Measurements from ENCODE around the gene SLAMF8.

Gene SLAMF8

GRCh38 chr1:159835862-159836525 lies 9.3 kb downstream of the SLAMF8 start:
- Histone ChIP-seq H3K27ac (ENCODE audit: low read length) (no peak overlapping the region), H3K27me3 (ENCODE audit: control insufficient read depth, insufficient read depth, low read length) (peaks cover 12% of the 10 kb centered on the region), H3K9me3 (ENCODE audit: control insufficient read depth, low read depth, low read length) (no peaks in the 10 kb centered on the region), H3K4me3 (ENCODE audit: low read length) (no peak overlapping the region), H3K4me1 (ENCODE audit: control insufficient read depth, low read depth, low read length) (peaks cover 11% of the 10 kb centered on the region), H3K9ac (ENCODE audit: low read length) (no peak overlapping the region), H3K36me3 (ENCODE audit: control insufficient read depth, low read depth, low read length) (no peaks in the 10 kb centered on the region)

- Histone ChIP-seq H3K9ac (ENCODE audit: low read length) (no peak overlapping the region), H3K4me1 (ENCODE audit: control insufficient read depth, low read depth, low read length) (no peaks in the 10 kb centered on the region), H3K4me3 (ENCODE audit: low read length) (no peak overlapping the region), H3K9me3 (ENCODE audit: control insufficient read depth, low read depth, low read length) (no peaks in the 10 kb centered on the region), H3K36me3 (ENCODE audit: control insufficient read depth, low read depth, low read length) (no peaks in the 10 kb centered on the region), H3K27me3 (ENCODE audit: control insufficient read depth, insufficient read depth, low read length) (no peaks in the 10 kb centered on the region), H3K27ac (ENCODE audit: low read length) (no peak overlapping the region)
These were observed 12.0 kb downstream of the SLAMF8 start for GRCh38 chr1:159838715-159839114.

GRCh38 chr1:159839116-159839849 lies 12.6 kb downstream of the SLAMF8 start:
- H3K27ac ChIP-seq (ENCODE audit: low read length) = no peak overlapping the region
- H3K27me3 ChIP-seq (ENCODE audit: control insufficient read depth, insufficient read depth, low read length) = no peaks in the 10 kb centered on the region
- H3K36me3 ChIP-seq (ENCODE audit: control insufficient read depth, low read depth, low read length) = no peaks in the 10 kb centered on the region
- no peak overlapping the region for H3K4me3 ChIP-seq (ENCODE audit: low read length)
- no peaks in the 10 kb centered on the region for H3K4me1 ChIP-seq (ENCODE audit: control insufficient read depth, low read depth, low read length)
- no peak overlapping the region for H3K9ac ChIP-seq (ENCODE audit: low read length)
- H3K9me3 ChIP-seq (ENCODE audit: control insufficient read depth, low read depth, low read length) = no peaks in the 10 kb centered on the region

GRCh38 chr1:159841749-159842148 lies 15.1 kb downstream of the SLAMF8 start:
- Histone ChIP-seq H3K9ac (ENCODE audit: low read length) (no peak overlapping the region), H3K27me3 (ENCODE audit: control insufficient read depth, insufficient read depth, low read length) (no peaks in the 10 kb centered on the region), H3K4me3 (ENCODE audit: low read length) (no peak overlapping the region), H3K27ac (ENCODE audit: low read length) (no peak overlapping the region), H3K9me3 (ENCODE audit: control insufficient read depth, low read depth, low read length) (no peaks in the 10 kb centered on the region), H3K36me3 (ENCODE audit: control insufficient read depth, low read depth, low read length) (no peaks in the 10 kb centered on the region), H3K4me1 (ENCODE audit: control insufficient read depth, low read depth, low read length) (no peaks in the 10 kb centered on the region)

GRCh38 chr1:159843459-159843858 lies 16.8 kb downstream of the SLAMF8 start:
- Histone ChIP-seq H3K4me1 (ENCODE audit: control insufficient read depth, low read depth, low read length) (no peaks in the 10 kb centered on the region), H3K27ac (ENCODE audit: low read length) (no peak overlapping the region), H3K9ac (ENCODE audit: low read length) (no peak overlapping the region), H3K27me3 (ENCODE audit: control insufficient read depth, insufficient read depth, low read length) (no peaks in the 10 kb centered on the region), H3K36me3 (ENCODE audit: control insufficient read depth, low read depth, low read length) (no peaks in the 10 kb centered on the region), H3K4me3 (ENCODE audit: low read length) (no peak overlapping the region), H3K9me3 (ENCODE audit: control insufficient read depth, low read depth, low read length) (no peaks in the 10 kb centered on the region)

- no peaks in the 10 kb centered on the region for H3K36me3 ChIP-seq (ENCODE audit: control insufficient read depth, low read depth, low read length)
- H3K9ac ChIP-seq (ENCODE audit: low read length) = no peak overlapping the region
These were observed 19.3 kb downstream of the SLAMF8 start for GRCh38 chr1:159845751-159846629.

GRCh38 chr1:159847231-159847630 lies 20.6 kb downstream of the SLAMF8 start:
- Histone ChIP-seq H3K9ac (ENCODE audit: low read length) (no peak overlapping the region), H3K4me3 (ENCODE audit: low read length) (no peak overlapping the region), H3K27me3 (ENCODE audit: control insufficient read depth, insufficient read depth, low read length) (no peaks in the 10 kb centered on the region), H3K9me3 (ENCODE audit: control insufficient read depth, low read depth, low read length) (no peaks in the 10 kb centered on the region), H3K4me1 (ENCODE audit: control insufficient read depth, low read depth, low read length) (no peaks in the 10 kb centered on the region), H3K36me3 (ENCODE audit: control insufficient read depth, low read depth, low read length) (no peaks in the 10 kb centered on the region), H3K27ac (ENCODE audit: low read length) (no peak overlapping the region)

More at GRCh38 chr1:159845751-159846629, 19.3 kb downstream of the SLAMF8 start:
- Histone ChIP-seq H3K4me3 (ENCODE audit: low read length) (no peak overlapping the region), H3K9me3 (ENCODE audit: control insufficient read depth, low read depth, low read length) (no peaks in the 10 kb centered on the region), H3K27ac (ENCODE audit: low read length) (no peak overlapping the region), H3K4me1 (ENCODE audit: control insufficient read depth, low read depth, low read length) (no peaks in the 10 kb centered on the region), H3K27me3 (ENCODE audit: control insufficient read depth, insufficient read depth, low read length) (no peaks in the 10 kb centered on the region)

- H3K27ac ChIP-seq (ENCODE audit: low read length) = no peak overlapping the region
These were observed 21.7 kb downstream of the SLAMF8 start for GRCh38 chr1:159848326-159848725.

GRCh38 chr1:159849626-159850366 lies 23.1 kb downstream of the SLAMF8 start:
- Histone ChIP-seq H3K36me3 (ENCODE audit: control insufficient read depth, low read depth, low read length) (no peaks in the 10 kb centered on the region), H3K9ac (ENCODE audit: low read length) (no peak overlapping the region), H3K27me3 (ENCODE audit: control insufficient read depth, insufficient read depth, low read length) (peaks cover 23% of the 10 kb centered on the region), H3K4me3 (ENCODE audit: low read length) (no peak overlapping the region), H3K4me1 (ENCODE audit: control insufficient read depth, low read depth, low read length) (no peaks in the 10 kb centered on the region), H3K27ac (ENCODE audit: low read length) (no peak overlapping the region), H3K9me3 (ENCODE audit: control insufficient read depth, low read depth, low read length) (no peaks in the 10 kb centered on the region)

More at GRCh38 chr1:159848326-159848725, 21.7 kb downstream of the SLAMF8 start:
- no peaks in the 10 kb centered on the region for H3K9me3 ChIP-seq (ENCODE audit: control insufficient read depth, low read depth, low read length)
- H3K4me3 ChIP-seq (ENCODE audit: low read length) = no peak overlapping the region
- H3K36me3 ChIP-seq (ENCODE audit: control insufficient read depth, low read depth, low read length) = no peaks in the 10 kb centered on the region
- peaks cover 8% of the 10 kb centered on the region for H3K27me3 ChIP-seq (ENCODE audit: control insufficient read depth, insufficient read depth, low read length)
- H3K4me1 ChIP-seq (ENCODE audit: control insufficient read depth, low read depth, low read length) = no peaks in the 10 kb centered on the region
- no peak overlapping the region for H3K9ac ChIP-seq (ENCODE audit: low read length)

GRCh38 chr1:159851407-159851806 lies 24.7 kb downstream of the SLAMF8 start:
- no peaks in the 10 kb centered on the region for H3K36me3 ChIP-seq (ENCODE audit: control insufficient read depth, low read depth, low read length)
- no peak overlapping the region for H3K27ac ChIP-seq (ENCODE audit: low read length)
- H3K9ac ChIP-seq (ENCODE audit: low read length) = no peak overlapping the region
- H3K27me3 ChIP-seq (ENCODE audit: control insufficient read depth, insufficient read depth, low read length) = peaks cover 39% of the 10 kb centered on the region
- no peaks in the 10 kb centered on the region for H3K9me3 ChIP-seq (ENCODE audit: control insufficient read depth, low read depth, low read length)
- no peaks in the 10 kb centered on the region for H3K4me1 ChIP-seq (ENCODE audit: control insufficient read depth, low read depth, low read length)
- no peak overlapping the region for H3K4me3 ChIP-seq (ENCODE audit: low read length)

Measured in iPS-18a (cell line).